Umbilical cord (tissue), 2 donors: ENCODE results near the gene GDPD5. TPM values are rescaled to one million over a fixed set of nuclear protein-coding genes. Genes with fewer than 3 reads are reported as not detected.

Source experiments
- DNase-seq: peaks from one replicate; pipeline ENCODE4 v3.0.0-alpha.2; 2015; ENCODE audit warnings: low spot score
- total RNA-seq: library from RNA; depleted of rRNA; stranded (reverse); fragments of >200 nt; gene quantifications from one replicate; pipeline ENCODE4 v1.2.3, GENCODE V29; 2014; ENCODE audit warnings: low replicate concordance; ENCODE audit not compliant: insufficient read depth

Gene GDPD5
- total RNA-seq, 1 donor from 2014 or later: 54.4 TPM

DNA sequence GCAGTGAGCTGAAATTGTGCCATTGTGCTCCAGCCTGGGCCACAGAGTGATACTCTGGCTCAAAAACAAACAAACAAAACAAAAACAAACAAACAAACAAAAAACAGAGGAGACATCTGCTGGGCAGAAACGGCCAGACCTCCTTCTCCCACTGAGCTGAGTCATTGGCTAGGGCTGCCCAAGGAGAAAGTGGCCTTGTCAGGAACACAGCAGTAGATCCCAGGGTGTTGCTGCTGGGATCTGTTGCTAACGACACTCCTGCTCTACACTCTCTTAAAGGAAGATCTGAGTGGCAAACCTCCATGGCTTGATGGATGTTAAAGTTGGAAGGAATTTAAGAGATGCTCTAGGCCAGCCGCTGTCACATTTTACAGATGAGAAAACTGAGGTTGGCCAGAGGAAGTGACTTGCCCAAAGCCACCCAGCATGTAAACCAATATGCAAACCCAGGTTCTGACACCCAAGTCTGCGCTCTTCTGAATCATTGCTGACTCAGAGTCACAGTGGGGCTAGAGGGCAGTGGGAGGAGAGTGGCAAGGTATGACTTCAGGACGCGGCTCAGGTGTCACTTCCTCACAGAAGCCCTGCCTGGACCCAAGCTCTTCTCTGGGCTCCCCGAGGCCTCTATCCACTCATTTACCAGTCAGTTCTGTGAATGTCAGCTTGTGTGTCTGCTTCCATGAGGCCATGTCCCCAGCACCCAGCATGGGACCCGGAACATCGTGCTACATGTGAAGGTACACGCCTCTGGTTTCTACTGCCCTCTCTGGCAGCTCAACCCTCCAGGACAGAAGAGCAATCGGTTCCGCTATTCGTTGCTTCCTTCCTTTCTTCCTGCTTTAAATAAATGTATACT lies 11.3 kb upstream of the GDPD5 start:
- no peak for DNase-seq

DNA sequence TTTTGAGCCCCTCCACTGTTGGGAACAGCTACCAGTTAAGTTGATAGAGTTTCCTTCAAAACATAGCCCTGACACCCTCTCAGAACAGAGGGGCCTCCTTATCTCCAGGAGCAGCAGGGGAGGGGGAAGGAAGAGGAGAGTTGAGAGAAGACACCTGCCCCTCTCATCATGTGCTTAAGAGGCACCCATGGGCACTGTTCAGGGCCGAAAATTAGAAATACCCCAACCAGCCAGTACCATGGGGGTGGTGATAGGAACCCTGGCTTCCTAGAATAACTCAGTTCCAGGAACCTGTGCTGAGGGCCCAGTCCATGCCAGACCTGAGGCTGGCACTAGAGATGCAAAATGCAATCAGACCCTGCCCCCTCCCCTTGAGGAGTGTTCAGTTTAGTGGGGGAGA lies 9.3 kb upstream of the GDPD5 start:
- DNase-seq: no peak

DNA sequence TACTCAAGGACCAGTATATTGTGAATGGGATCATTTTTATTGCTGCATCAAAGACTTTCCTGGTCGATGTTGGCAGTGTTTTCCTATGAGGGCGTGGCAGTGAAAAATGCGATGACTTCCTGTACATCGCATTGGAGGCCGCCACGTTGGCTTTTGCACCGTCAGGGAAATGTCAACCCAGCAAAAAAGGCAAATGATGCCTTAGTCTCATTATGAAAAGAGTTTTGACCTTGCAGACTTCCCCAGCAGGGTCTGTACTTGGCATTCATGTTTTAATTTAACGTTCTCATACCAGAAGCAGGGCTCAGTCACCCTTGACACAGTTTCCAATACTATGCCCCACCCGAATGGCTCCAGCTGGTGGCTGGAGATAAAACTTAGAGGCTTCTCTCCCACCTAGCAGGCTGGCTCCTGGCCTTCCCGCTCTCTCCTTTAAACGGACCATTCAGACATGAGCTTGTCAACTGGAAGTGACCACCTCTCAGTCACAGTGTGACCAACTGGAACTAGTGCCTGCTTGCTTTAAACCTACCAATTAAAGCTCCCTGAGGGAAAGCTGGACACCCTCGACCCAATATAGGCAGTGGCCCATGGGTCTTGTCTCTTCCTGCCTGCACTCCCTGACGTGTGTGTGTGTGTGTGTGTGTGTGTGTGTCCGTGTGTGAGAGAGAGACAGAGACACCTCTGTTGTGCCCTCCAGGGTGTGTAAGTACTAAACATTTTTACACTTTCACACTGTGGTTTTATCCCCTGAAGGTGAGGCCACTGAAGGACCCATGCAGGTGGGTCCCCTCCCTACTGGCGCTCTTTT lies 8.7 kb upstream of the GDPD5 start:
- DNase-seq: peak; percentile 27

DNA sequence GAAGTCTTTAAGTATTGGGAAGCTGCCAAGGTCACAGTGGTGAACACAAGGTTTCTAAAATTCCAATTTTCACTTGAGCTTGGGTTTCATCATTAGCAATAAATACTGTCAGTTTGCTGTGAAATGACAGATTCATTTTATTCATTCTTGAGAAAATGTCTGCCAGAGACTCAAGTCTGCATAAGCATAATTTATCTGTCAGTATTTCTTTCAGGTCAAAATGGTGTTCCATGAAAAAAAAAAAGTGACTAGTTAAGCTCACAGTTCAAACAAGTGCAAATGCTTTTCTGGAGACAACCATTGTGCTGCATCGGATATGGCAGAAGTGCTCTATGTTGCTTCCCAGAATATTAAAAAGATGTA lies 8.1 kb upstream of the GDPD5 start:
- no peak for DNase-seq

DNA sequence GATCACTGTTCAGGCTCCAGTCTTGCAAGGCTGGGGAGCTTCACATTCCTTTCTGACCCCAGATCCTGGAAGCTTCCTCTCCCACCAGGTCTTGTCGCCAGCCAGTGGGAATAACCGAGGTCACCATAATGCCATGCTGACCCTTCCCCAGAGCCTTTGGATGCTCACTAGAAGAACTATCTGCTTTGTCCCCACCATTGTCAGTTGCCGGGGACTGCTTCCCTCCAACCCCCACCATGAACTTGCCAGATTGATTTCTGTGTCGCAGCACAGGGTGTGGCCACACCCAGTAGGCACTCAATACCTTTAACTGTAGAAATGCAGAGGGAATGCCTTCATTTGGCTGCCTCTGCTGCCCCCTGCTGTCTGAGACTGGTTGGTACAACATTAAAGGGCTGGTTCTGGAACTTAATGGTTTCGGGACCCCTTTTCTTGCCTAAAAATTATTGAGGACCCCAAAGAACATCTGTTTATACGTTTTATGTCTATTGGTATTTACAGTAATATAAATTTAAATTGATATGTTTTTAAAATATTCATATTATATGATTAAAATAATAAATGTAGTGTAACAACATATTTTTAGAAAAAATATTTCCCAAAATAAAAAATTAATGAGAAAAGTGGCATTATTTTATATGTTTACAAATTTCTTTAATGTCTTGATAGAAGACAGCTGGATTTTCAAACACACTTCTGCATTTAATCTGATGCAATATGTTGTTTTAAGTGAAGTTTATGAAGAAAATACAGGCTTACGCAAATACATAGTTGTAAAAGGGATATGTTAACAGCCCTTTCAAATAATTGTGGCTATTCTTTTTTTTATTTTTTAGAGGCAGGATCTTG lies 6.7 kb upstream of the GDPD5 start:
- DNase-seq: peak; percentile 64

DNA sequence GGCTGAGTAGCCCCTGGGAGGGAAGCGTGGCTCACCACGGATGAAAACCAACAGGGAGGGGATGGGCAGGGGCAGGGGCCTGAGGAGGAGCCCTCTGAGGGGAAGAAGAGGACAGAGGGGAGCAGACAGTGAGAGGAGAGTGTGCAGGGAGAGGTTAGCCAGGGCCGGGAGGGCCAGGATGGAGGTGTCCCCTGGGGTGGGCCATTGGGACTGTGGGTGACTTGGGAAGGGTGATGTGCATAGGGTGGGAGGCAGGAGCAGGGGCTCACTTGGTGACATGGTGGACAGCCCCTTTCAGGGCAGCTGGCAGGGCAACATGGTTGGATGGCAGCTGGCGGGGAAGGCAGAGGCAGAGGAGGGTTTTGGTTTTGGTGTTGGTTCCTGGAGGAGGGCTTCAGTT lies 5.6 kb upstream of the GDPD5 start:
- no peak for DNase-seq

DNA sequence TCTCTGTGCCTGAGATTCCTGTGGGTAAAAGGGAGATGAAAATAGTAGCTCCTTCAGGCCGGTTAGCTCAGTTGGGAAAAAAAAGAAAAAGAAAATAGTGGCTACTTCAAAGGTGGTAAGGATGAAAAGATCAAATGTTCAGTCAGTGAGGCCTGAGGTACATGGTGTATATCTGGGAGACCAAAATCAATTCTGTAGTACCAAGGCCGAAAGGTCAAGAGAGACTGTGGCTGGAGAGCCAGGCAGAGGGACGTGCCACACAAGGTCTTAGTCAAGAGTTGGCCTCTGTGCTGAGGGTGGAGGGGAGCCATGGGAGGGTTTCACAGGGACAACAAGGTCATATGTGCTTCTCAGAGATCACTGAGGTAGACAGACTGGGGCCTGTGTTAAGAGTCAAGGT lies 4.8 kb upstream of the GDPD5 start:
- DNase-seq: no peak

DNA sequence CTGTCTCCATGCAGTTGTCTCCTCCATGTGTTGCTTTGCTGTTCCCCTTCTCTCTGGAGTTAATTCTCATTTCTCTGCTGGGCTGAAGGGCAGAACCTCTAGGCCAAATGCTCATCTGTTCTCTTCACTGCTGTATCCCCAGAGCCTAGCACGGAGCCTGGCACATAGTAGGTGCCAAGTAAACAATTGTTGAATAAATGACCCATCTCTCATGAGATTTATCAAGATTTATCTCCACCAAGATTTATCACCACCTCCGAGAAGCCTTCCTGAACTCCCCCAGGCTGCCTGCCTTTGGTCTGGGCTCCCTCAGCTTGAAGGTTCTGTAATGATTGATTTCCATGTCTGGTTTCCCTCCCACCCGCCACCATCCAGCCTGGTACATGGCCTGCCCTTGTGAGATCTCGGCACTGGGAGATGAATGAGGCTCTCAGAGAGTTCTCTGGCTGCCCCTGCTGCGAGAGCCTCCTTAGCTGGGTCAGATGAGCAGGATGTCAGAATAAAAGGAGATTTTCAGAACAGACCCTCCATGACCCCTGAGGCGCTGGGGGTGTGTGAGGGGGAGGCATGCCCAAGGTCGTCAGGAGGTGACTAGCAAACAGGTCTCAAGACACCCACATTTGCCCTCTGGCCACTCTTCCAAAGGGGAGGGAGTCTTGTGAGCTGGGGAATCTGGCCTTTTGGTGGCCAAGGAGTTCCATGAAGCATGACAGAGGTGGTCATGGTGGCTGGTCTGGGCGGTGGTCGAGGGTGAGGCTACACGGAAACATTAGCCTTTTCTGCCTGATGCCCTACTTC lies 2.4 kb upstream of the GDPD5 start:
- no peak for DNase-seq

DNA sequence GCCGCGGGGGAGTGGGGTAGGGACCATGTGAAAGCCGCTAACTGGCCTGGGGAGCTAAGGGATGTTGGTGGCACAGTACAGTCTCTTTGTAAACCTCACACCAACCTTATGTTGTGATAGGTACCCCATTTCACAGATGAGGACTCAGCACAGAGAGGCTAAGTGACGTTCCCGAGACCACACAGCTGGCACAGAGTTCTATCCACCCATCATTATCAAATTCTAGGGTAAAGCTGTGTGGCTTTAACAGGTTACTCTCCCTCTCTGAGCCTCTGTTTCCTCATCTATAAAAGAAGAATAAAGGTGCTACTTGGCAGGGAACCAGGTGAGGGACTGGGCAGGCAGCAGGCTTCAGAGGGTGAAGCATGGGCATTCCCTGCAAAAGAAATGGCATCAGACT lies 1.4 kb upstream of the GDPD5 start:
- no peak for DNase-seq

DNA sequence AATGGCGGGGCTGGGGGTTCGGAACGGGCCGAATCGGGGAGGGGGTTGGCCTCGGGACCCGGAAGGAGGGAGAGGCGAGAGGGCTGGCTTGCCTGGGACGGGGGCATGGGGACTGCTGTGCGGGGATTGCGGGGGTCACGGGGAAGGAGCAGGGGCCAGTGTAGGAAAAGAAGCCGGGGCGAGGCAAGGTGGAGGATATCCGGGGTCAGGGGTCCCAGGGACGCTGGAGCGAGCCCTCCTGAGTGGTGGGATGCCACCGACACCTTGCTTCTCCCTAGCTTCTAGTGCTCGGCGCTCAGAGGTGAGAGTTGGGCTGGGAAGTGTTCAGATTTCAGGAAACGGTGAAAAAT lies 426 bp upstream of the GDPD5 start:
- DNase-seq: no peak

DNA sequence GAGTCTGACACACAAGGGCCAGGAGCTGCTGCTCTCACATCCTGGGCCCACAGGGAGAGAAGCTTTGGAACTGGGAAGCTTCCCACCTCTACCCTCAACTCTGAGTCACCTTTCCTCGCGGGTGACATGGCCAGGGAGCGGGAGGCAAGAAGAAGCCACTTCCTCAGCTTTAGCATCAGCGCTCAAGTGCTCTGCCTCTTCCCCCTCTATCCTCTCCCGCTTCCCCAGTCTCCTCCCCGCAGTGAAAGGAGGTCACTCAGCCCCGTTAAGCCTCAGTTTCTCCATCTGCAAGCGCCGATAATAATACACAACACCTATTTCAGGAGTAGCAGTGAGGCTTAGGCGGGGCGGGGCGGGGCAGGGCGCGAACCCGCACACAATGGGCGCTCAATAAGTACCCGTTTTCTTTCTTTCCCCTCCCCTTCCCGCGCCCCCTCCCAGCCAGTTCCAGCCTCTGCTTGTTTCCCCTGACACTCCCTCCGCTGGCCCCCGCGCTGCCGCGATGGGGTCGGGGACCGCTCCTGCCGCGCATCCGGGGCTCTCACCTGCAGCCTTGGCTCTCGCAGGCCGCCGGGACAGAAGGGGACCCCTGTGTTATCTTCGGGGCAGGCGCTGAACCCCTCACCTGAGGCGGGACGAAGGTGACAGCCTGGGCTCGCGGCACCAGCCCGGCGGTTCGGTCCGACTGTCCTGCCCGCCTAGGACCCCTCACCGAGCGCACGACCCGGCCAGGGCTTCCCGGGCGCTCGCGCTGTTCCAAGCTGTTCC lies 892 bp downstream of the GDPD5 start:
- no peak for DNase-seq

DNA sequence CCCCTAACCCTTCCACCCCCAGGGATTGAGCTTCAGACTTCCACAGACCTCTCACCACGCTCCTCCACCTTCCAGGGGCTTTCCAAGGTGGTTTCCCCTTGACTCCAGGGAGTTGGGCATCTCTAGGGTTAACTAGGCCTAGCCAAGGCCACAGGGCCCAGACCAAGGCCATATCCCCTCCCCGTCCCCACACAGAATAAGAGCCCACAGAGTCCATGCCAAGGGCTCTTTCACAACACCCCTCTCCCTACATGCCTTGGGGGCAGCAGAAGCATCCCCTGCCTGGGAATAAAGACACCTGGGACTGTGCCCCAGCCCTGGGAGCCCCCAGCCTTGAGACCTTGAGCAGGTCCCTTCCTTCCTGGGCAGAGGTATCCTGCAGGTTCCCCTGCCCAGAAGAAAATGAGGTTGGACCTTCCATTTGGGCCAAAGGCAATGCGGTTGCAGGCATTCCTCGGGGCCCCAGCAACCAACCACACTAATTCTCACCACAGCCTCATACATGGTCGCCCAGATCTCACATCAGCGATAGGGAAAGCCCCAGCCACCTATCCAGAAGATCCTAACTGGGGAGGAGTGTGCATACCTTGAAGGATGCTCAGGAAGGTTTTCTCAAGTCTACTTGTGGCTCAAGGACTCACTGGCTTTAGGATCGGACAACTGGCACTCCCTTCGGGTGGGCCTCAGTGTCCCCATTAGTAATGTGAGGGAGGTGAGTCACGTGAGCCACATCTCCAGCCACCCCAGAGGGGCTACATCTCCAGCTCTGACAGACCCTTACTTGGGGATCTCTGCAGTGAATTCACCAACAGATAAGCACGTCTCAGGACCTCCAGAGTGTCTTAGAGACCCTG lies 1.7 kb downstream of the GDPD5 start:
- DNase-seq: no peak

DNA sequence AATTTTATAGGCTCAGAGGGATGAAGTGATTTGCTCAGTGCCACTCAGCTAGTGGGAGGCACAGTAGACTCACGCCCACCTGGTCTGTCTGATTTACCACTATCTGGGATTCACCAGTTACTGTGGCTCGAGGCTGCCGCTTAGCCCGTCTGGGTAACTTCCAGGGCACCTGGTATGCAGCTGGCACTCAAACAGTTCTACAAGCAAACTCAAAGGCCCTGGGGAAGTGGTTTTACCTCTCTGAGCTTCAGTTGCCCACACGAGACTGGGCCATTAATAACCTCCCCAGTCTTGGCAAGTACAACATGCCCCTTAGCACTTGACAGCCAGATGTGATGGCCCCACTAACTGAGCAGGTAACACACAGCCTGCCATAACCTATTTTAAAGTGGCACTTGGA lies 2.6 kb downstream of the GDPD5 start:
- no peak for DNase-seq

DNA sequence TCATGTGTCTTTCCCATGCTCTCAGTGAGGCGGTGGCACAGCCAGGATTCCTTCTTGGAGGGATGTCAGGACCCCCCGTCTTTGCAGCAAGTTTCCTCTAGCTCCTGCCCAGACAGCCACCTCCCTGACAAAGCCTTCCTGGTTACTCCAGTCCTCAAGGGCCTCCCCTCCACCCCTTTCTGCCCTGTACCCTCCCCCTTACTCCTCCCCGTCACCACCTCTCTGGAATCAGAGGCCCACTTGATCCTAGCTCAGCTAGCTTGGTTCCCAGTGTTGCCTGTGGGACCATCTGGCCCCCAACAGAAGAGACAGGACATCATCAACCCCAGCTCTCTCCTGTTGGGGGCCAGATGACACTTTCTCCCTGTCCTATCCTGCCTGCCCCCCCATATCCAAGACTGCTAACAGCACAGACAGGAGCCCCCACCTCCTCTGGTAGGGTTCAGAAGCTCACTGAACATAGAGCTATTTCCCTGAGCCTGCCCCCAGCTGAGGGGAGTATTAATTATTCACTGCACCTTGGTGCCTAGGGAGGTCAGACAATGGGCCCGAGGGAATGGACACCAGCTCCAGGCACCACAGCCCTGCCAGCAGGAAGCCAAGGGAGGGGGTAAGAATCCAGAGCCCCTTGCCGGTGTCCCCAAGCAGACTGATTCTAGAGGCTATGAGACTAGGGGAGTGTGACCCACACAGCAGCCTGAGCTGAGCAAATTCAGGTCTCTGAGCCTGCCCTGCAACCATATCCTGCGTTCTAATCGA lies 3.3 kb downstream of the GDPD5 start:
- DNase-seq: no peak

DNA sequence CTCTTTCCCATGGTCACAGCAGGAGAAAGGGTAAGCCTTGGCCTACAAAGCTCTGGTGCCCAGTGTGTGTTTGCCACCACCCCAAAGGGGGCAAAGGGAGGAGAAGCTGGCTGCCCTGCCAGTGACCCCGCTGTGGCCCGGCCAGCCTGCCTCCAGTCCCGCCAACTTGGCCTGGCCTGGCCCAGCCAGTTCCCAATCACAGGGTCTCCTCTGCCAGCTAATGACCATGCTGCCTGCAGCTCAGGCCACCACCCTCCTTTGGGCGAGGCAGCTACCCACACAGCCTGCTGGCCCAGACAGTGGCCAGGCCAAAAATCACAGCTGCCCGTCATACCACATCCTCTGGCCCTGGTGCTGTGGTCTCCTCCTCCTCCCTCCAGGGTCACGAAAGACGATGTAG lies 5.1 kb downstream of the GDPD5 start:
- DNase-seq: no peak

DNA sequence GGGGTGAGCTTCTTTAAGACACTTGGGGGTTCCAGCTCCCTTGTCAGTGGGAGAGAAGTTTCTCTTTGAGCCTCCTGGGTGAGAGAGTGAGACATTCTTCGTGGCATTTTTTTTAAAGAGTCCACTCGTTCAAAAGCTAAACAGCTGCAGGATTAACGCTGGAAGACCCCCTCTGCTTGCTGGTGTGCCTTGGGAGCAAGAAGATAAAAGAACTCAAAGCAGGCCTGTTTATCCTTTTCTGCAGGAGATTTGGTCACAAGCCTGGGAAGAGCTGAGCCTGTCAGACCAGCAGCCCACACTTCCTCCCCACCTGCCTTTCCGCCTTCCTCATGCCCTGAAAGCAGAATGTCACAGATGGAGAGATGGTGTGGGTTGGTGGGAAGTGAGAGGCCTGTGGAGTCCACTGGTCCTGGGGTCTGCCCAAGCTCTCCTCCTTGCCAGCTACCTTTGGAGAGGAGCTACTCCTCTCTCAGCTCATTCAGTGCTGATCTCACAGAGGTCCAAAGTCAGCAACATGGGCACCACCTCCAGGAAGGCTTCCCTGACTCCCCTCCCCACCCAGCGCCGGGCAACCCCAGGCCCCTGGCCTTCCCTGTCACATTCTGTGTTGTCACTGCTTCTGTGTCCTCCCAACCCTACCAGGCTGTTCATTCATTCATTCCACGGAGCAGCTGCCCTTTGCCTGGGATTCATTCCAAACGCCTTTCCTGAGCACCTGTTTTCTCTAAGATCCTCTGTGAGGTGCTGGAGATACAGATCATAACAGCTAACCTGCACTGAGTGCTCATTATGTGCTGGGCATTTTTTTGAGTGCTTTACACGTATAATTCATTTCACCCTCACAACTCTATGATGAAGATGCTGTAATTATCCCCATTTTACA lies 6.7 kb downstream of the GDPD5 start:
- DNase-seq: no peak

DNA sequence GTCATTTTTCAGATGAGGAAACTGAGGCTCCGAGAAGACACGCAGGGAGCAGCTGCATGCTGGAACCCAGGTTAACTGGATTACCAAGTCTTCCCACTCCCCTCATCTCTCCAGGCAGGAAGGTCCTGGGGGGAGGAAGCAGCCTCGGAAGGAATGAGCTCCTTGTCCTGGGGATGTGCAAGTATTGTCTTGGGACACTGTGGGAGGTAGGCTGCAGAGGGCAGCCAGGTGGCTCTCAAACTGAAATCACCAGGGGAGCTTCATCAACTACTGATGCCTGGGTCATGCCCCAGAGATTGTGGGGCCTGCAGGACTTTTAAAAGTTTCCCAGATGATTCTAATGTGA lies 7.6 kb downstream of the GDPD5 start:
- no peak for DNase-seq

DNA sequence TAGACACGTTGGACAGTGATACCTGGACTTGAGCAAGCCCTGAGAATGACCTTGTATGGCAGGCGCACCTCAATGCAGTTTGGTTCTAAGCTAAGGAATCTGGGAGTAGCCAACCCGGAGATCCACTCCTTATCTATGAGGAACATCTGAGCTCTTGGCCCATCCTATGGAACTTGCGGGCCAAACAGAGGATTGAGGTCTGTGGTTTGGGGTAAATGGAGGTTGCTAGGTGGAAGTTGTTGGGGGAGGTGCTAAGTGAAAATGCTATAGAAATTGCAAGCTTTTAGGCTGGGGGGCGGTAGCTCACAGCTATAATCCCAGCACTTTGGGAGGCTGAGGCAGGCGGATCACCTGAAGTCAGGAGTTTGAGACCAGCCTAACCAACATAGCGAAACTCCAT lies 8.9 kb downstream of the GDPD5 start:
- DNase-seq: no peak
